DOHH2 (cell line): ENCODE results near the gene BTG4.
A peak's percentile ranks its signal among the peaks of the same experiment; 100 is the strongest.

Experiments
- H3F3A ChIP-seq: fragments of 200-600 bp; sonication (generic), shearing (Covaris generic); 2 replicates; pipeline ENCODE4 v1.6.0; 2016; ENCODE audit warnings: antibody characterized with exemption, mild to moderate bottlenecking; ENCODE audit not compliant: control insufficient read depth, insufficient read depth
- H3K27ac ChIP-seq: fragments of 200-600 bp; sonication (generic); 2 replicates; pipeline ENCODE4 v1.5.1; 2014; ENCODE audit warnings: low read depth, mild to moderate bottlenecking, low read length, moderate library complexity
- H3K27me3 ChIP-seq: fragments of 200-600 bp; sonication (generic); 2 replicates; pipeline ENCODE4 v1.6.1; 2014; ENCODE audit warnings: mild to moderate bottlenecking, low read length, mixed read lengths; ENCODE audit not compliant: control insufficient read depth
- H3K36me3 ChIP-seq: fragments of 200-600 bp; sonication (generic); 2 replicates; pipeline ENCODE4 v1.6.1; 2014; ENCODE audit warnings: mild to moderate bottlenecking, low read length, moderate library complexity, mixed read lengths; ENCODE audit not compliant: control insufficient read depth
- H3K4me1 ChIP-seq: fragments of 200-600 bp; sonication (generic); 2 replicates; pipeline ENCODE4 v1.6.1; 2014; ENCODE audit warnings: mild to moderate bottlenecking, low read length, mixed read lengths; ENCODE audit not compliant: control insufficient read depth
- H3K4me2 ChIP-seq: fragments of 200-600 bp; sonication (generic); 2 replicates; pipeline ENCODE4 v1.6.0; 2014; ENCODE audit warnings: mild to moderate bottlenecking, low read length, moderate library complexity
- H3K4me3 ChIP-seq: fragments of 200-600 bp; sonication (generic); 2 replicates; pipeline ENCODE4 v1.5.1; 2014; ENCODE audit warnings: mild to moderate bottlenecking, low read length, mixed read lengths
- H3K79me2 ChIP-seq: fragments of 200-600 bp; sonication (generic); 2 replicates; pipeline ENCODE4 v1.6.1; 2014; ENCODE audit warnings: mild to moderate bottlenecking, low read length, mixed read lengths; ENCODE audit not compliant: control insufficient read depth
- H3K9me2 ChIP-seq: fragments of 200-600 bp; sonication (generic); replicated peaks from 2 replicates; pipeline ENCODE4 v1.6.1; 2014; ENCODE audit warnings: mild to moderate bottlenecking, low read length, mixed read lengths; ENCODE audit not compliant: control insufficient read depth
- H3K9me3 ChIP-seq: fragments of 200-600 bp; sonication (generic); 2 replicates; pipeline ENCODE4 v1.6.1; 2014; ENCODE audit warnings: antibody characterized with exemption, low read length, mixed read lengths; ENCODE audit not compliant: control insufficient read depth, insufficient read depth
- H4K20me1 ChIP-seq: fragments of 200-600 bp; sonication (generic); 2 replicates; pipeline ENCODE4 v1.6.0; 2014; ENCODE audit warnings: low read depth, mild to moderate bottlenecking, antibody characterized with exemption, low read length, moderate library complexity; ENCODE audit not compliant: control insufficient read depth, insufficient read depth
- EZH2phosphoT487 ChIP-seq: fragments of 200-600 bp; sonication (generic); IDR thresholded peaks from 2 replicates; pipeline ENCODE4 v1.6.1; 2017; ENCODE audit warnings: borderline replicate concordance, mild to moderate bottlenecking, antibody characterized with exemption, low read length, moderate library complexity, mixed read lengths
- TF ChIP-seq, protein P1 (sequence below): fragments of 200-600 bp; sonication (generic); IDR thresholded peaks from one replicate; pipeline ENCODE4 v1.5.1; 2014; ENCODE audit warnings: antibody characterized with exemption, mild to moderate bottlenecking, low read depth, low read length; ENCODE audit not compliant: poor library complexity, severe bottlenecking

BTG4 gene

DNA sequence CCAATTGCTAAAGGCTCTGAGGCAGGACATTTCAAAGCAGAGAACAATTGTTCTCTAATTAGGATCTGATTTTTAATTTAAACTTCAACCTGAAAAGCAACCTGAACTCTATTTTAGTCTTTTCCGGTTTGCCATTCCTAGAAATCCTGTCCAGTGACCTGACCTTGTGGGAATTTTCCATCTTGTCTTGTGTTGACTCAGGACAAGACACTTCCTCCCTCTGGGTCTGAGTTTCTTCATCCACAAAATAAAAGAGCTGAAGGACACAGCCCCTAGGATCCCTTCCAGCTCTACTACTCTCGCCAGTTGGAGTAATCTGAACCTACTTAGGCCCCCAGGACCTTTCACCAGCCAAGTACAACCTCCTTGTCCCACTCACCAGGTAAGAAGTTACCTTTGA, 66.6 kb downstream of the BTG4 start:
- Histone ChIP-seq H3K36me3 (no peaks in the 10 kb centered on the region), H3K79me2 (no peaks in the 10 kb centered on the region), H3K9me2 (no peaks in the 10 kb centered on the region), H3K27me3 (no peaks in the 10 kb centered on the region), H3F3A (no peaks in the 10 kb centered on the region), H3K4me3 (no peak overlapping the region), H3K4me1 (peaks cover 57% of the 10 kb centered on the region), H4K20me1 (no peaks in the 10 kb centered on the region), H3K27ac (no peak overlapping the region), H3K9me3 (no peaks in the 10 kb centered on the region), H3K4me2 (peak overlapping the region; percentile 58)
- TF ChIP-seq EZH2phosphoT487, result no peak
- TF ChIP-seq, protein P1, sequence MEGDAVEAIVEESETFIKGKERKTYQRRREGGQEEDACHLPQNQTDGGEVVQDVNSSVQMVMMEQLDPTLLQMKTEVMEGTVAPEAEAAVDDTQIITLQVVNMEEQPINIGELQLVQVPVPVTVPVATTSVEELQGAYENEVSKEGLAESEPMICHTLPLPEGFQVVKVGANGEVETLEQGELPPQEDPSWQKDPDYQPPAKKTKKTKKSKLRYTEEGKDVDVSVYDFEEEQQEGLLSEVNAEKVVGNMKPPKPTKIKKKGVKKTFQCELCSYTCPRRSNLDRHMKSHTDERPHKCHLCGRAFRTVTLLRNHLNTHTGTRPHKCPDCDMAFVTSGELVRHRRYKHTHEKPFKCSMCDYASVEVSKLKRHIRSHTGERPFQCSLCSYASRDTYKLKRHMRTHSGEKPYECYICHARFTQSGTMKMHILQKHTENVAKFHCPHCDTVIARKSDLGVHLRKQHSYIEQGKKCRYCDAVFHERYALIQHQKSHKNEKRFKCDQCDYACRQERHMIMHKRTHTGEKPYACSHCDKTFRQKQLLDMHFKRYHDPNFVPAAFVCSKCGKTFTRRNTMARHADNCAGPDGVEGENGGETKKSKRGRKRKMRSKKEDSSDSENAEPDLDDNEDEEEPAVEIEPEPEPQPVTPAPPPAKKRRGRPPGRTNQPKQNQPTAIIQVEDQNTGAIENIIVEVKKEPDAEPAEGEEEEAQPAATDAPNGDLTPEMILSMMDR, result no peak
